ENCODE results near the gene GCAT. TPM values are rescaled to one million over a fixed set of nuclear protein-coding genes. Genes with fewer than 3 reads are reported as not detected.

Gene GCAT
- total and polyA plus RNA-seq, 9 of the 15 experiments (the other 6 are each of a cell fraction or from before 2014, with no cell fraction given): 1.9 to 69.9 (median 26.4) TPM

DNA sequence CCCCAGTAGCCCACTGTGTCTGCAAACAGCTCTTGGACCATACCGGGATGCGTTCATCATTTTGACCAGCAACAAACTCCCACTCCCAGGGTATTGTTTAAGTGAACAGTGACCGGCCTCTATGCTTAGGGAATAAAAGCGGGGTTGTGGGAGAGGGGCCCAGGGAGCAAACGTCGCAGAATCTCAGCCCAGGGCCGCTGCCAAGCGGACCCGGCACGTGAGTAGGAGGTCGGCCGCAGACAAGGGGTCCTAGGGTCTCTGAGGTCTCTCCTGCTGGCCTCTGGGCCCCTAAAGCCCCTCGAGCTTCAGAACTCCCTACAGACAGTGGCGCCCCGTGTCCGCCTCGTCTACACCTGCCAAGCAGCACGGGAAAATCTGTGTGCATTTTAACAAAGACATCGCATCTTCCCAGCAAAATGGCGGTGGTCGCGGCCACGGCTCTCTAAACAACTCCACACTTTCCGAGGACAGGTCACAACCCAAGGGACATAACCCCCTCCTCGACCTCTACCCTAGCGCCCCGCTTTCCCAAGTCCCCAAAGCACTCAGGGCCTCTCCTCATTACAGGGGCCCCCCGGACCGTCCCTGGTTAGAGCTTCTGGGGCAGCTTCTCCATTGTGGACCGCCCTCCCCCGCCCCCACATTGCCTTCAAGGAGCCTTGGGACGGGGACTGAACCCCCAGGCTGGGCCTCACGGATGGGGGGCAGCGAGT lies 3.9 kb upstream of the GCAT start (continued):
- TF ChIP-seq NCOA6 (IDR thresholded peaks at IDR 0.05) (no peak), HDAC3 (IDR thresholded peaks at IDR 0.05; ENCODE audit: borderline replicate concordance, partially characterized antibody) (no peak), TCF3 (CRISPR knock-in tag; IDR thresholded peaks at IDR 0.05) (no peak), JUND (IDR thresholded peaks at IDR 0.05; ENCODE audit: borderline replicate concordance, low read depth, low read length) (no peak), JUND (tag; IDR thresholded peaks at IDR 0.05; ENCODE audit: borderline replicate concordance, low read depth, low read length) (no peak)

DNA sequence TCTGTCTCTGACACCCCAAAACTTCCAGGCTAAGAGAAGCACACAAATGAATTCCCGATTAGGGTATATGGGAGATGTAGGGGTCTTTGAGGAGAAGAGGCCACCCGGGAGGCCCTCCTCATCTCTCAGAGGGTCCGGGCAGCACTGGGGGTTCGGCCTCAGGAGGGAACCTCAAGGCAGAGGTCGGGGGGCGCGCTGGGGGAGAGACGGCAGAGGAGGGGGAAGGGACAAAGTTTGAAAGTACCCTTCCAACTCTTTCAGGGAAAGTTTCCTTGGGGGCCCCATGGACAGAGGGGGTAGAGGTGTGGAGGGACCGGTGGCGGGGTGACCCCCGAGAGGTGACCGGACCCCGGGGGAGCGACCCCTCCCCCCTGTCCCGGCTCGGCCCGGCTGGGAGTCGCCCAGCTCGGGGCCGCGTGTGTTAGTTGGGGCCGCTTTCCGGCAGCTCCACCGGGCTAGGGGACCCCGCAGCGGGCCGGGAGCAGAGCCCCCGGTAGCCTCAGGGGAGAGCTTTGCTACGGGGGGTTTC lies 3.3 kb upstream of the GCAT start:
- Histone ChIP-seq H3K4me2 (ENCODE audit: insufficient read depth, low read length) (peak overlapping the region; percentile 73; the same call in 1 of the 2 replicates), H3K4me3 (no peak overlapping the region), H3K9me1 (ENCODE audit: control insufficient read depth, insufficient read depth, low read length) (no peaks in the 10 kb centered on the region), H3K9me3 (replicated peaks; ENCODE audit: control insufficient read depth, insufficient read depth, low read depth, low read length) (no peaks in the 10 kb centered on the region), H3K36me3 (ENCODE audit: control insufficient read depth, insufficient read depth, low read length) (no peaks in the 10 kb centered on the region), H3K27me3 (ENCODE audit: control insufficient read depth in 2 of 2, insufficient read depth in 2 of 2, low read length in 2 of 2) (no peaks in the 10 kb centered on the region), H3K79me2 (ENCODE audit: control insufficient read depth, insufficient read depth, low read length) (peaks cover 17% of the 10 kb centered on the region), H3K4me1 (replicated peaks in 1 of 2; ENCODE audit: control insufficient read depth in 2 of 2, insufficient read depth in 2 of 2, low read length in 2 of 2) (peaks cover 32 to 51% of the 10 kb centered on the region in 2 experiments), H3K9ac (ENCODE audit: insufficient read depth in 1 of 2, low read depth in 2 of 2, low read length in 2 of 2) (peak overlapping the region; percentile 79 to 80; a peak in 3 of 4 replicates), H3K27ac (ENCODE audit: extremely low read depth, low read depth, low read length) (peak overlapping the region; percentile 83; the same call in 2 of the 3 replicates), H4K20me1 (replicated peaks; ENCODE audit: control insufficient read depth, insufficient read depth, low read length) (no peaks in the 10 kb centered on the region), H2AFZ (ENCODE audit: low read depth, low read length) (peak overlapping the region; percentile 75)
- intact Hi-C loops (cut with micrococcal nuclease) (no loop called here), in situ Hi-C loops (cut with MboI) (no loop called here)
- ATAC-seq (no peak), DNase-seq (ENCODE audit: extremely low read depth in 1 of 4, low spot score in 3 of 4) (no peak), FAIRE-seq (no peak)
- POLR2A ChIA-PET: interaction anchor here (0.7 kb wide), 1 partner anchor 380 kb away, joined by 3 read pairs; no protein-coding TSS in a partner anchor
- CTCF ChIA-PET (ENCODE audit: low intra/inter-chr PET ratio): no interaction called here
- BruUV-seq (replicated peaks): no TSS peak
- 33% methylated on average over 1 of the region's 29 CpGs for WGBS (ENCODE audit: insufficient coverage, low coverage, missing lambda C conversion rate)
- TF ChIP-seq BMI1 (IDR thresholded peaks at IDR 0.05; ENCODE audit: low read length): no peak
- no peak for TF ChIP-seq UBTF (IDR thresholded peaks at IDR 0.05; ENCODE audit: borderline replicate concordance in 1 of 2, low read depth in 2 of 2, low read length in 2 of 2)
- TF ChIP-seq ETS1 (conservative IDR thresholded peaks at IDR 0.05; ENCODE audit: control insufficient read depth, low read depth, low read length): no peak
- no peak for TF ChIP-seq HDAC2 (IDR thresholded peaks at IDR 0.05)
- TF ChIP-seq E2F3 (CRISPR knock-in tag; IDR thresholded peaks at IDR 0.05): no peak
- no peak for TF ChIP-seq ZNF212 (CRISPR knock-in tag; IDR thresholded peaks at IDR 0.05)
- TF ChIP-seq PHF20 (IDR thresholded peaks at IDR 0.05; ENCODE audit: partially characterized antibody): no peak
- TF ChIP-seq, protein P1, sequence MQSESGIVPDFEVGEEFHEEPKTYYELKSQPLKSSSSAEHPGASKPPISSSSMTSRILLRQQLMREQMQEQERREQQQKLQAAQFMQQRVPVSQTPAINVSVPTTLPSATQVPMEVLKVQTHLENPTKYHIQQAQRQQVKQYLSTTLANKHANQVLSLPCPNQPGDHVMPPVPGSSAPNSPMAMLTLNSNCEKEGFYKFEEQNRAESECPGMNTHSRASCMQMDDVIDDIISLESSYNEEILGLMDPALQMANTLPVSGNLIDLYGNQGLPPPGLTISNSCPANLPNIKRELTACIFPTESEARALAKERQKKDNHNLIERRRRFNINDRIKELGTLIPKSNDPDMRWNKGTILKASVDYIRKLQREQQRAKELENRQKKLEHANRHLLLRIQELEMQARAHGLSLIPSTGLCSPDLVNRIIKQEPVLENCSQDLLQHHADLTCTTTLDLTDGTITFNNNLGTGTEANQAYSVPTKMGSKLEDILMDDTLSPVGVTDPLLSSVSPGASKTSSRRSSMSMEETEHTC (IDR thresholded peaks at IDR 0.05): no peak
